ENCODE measurements around the gene CERK. TPM values are rescaled to one million over a fixed set of nuclear protein-coding genes. Genes with fewer than 3 reads are reported as not detected.

Gene CERK
- polyA plus RNA-seq, 1 of the 3 experiments (the other 2 are of a cell fraction): 32.6 TPM

DNA sequence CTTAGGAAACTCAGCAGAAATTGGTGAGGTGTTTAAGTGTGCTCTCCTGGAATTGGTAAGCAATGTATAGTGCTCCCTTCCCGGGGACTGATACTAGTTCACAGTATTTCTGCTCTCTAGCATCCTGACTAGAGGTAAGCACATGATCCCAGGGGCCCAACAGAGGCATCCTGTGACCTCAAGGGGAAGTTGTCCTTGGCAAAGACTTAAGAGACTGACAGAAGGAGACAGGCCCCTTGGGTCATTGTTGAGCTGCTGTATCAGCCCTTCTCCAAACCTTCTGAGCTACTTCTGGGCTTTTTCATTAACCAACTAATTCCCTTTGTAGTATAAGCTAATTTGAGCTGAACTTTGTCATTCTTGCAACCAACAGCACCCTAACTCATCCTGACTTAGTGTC is 20.1 kb upstream of the CERK start:
- H3K4me2 ChIP-seq: no peak overlapping the region
- peaks cover 26% of the 10 kb centered on the region for H3F3A ChIP-seq (replicated peaks; ENCODE audit: insufficient read depth)
- no peak overlapping the region for H3K4me3 ChIP-seq (ENCODE audit: low read depth in 2 of 2, low read length in 1 of 2)
- H3K27me3 ChIP-seq (ENCODE audit: insufficient read depth): no peaks in the 10 kb centered on the region
- H3K79me2 ChIP-seq (ENCODE audit: insufficient read depth): peaks cover 28% of the 10 kb centered on the region
- peaks cover 0 to 3% of the 10 kb centered on the region in 2 experiments for H3K36me3 ChIP-seq (replicated peaks in 1 of 2; ENCODE audit: control insufficient read depth in 1 of 2, insufficient read depth in 2 of 2, low read length in 1 of 2)
- POLR2A ChIA-PET: no interaction called here
- WGBS (ENCODE audit: low lambda C conversion rate): 100% methylated on average over 1 of the region's 1 CpG
- H3K9me3 ChIP-seq: no peaks in the 10 kb centered on the region; the same call in 1 of the 2 replicates
- CTCF ChIA-PET: interaction anchor here (0.6 to 3.3 kb wide), 22 partner anchors 8 to 396 kb away, joined by 3 to 33 read pairs (median 4); no protein-coding TSS in a partner anchor
- TF ChIP-seq CHD2 (IDR thresholded peaks at IDR 0.05; ENCODE audit: low read length, partially characterized antibody) (no peak), GATA2 (CRISPR knock-in tag; IDR thresholded peaks at IDR 0.05) (no peak), PBX3 (IDR thresholded peaks at IDR 0.05) (no peak), NRF1 (IDR thresholded peaks at IDR 0.05; ENCODE audit: low read depth, low read length) (no peak), SIN3A (IDR thresholded peaks at IDR 0.05; ENCODE audit: borderline replicate concordance, low read depth, low read length) (no peak), YY1 (IDR thresholded peaks at IDR 0.05; ENCODE audit: low read depth) (no peak)
- TF ChIP-seq, protein P1, sequence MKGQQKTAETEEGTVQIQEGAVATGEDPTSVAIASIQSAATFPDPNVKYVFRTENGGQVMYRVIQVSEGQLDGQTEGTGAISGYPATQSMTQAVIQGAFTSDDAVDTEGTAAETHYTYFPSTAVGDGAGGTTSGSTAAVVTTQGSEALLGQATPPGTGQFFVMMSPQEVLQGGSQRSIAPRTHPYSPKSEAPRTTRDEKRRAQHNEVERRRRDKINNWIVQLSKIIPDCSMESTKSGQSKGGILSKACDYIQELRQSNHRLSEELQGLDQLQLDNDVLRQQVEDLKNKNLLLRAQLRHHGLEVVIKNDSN (IDR thresholded peaks at IDR 0.05; ENCODE audit: borderline replicate concordance, low read depth): no peak
- DNase-seq: no peak
- H3K9me2 ChIP-seq: no peaks in the 10 kb centered on the region
- H2AFZ ChIP-seq (ENCODE audit: low read depth): no peak overlapping the region
- peaks cover 18 to 23% of the 10 kb centered on the region in 2 experiments; a peak in 3 of 4 replicates for H3K4me1 ChIP-seq (ENCODE audit: control insufficient read depth in 1 of 2, insufficient read depth in 2 of 2, low read depth in 1 of 2, low read length in 1 of 2)
- H3K27ac ChIP-seq (ENCODE audit: low read depth in 2 of 2, low read length in 1 of 2): no peak overlapping the region
- H4K20me1 ChIP-seq (ENCODE audit: insufficient read depth): no peaks in the 10 kb centered on the region
- no peak overlapping the region for H3K9ac ChIP-seq

DNA sequence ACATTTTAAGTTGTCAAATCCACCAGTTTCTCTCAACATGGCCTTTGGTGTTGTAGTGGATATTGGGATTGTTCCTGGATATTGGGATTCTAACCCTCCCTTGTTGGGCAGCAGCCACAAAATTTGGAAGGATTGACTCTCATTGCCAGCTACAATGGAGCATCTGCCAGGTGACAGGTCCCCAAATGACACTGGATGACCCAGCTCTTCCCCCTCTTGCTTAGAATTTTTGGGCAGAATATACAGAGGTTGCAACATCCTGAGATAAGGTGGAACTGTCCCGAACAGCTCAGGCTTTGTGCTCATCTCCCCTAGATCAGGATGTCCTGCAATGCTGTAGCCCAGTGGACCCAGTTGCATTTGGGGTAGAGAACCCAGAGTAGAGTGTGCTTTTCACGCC is 19.1 kb upstream of the CERK start:
- H3K27ac ChIP-seq (ENCODE audit: low read depth in 2 of 2, low read length in 1 of 2): no peak overlapping the region
- H2AFZ ChIP-seq (ENCODE audit: low read depth): no peak overlapping the region
- peaks cover 19 to 23% of the 10 kb centered on the region in 2 experiments; a peak in 3 of 4 replicates for H3K4me1 ChIP-seq (ENCODE audit: control insufficient read depth in 1 of 2, insufficient read depth in 2 of 2, low read depth in 1 of 2, low read length in 1 of 2)
- ChIA-PET POLR2A (no interaction called here), CTCF (interaction anchor here (1.4 to 3.3 kb wide), 3 partner anchors 14 to 193 kb away, joined by 4 to 22 read pairs (median 6); no protein-coding TSS in a partner anchor)
- no peak overlapping the region for H3K4me3 ChIP-seq (ENCODE audit: low read depth in 2 of 2, low read length in 1 of 2)
- H3K27me3 ChIP-seq (ENCODE audit: insufficient read depth): no peaks in the 10 kb centered on the region
- peaks cover 27% of the 10 kb centered on the region for H3F3A ChIP-seq (replicated peaks; ENCODE audit: insufficient read depth)
- peaks cover 0 to 3% of the 10 kb centered on the region in 2 experiments for H3K36me3 ChIP-seq (replicated peaks in 1 of 2; ENCODE audit: control insufficient read depth in 1 of 2, insufficient read depth in 2 of 2, low read length in 1 of 2)
- H3K9me3 ChIP-seq: no peaks in the 10 kb centered on the region; the same call in 1 of the 2 replicates
- peaks cover 18% of the 10 kb centered on the region for H3K79me2 ChIP-seq (ENCODE audit: insufficient read depth)
- no peaks in the 10 kb centered on the region for H4K20me1 ChIP-seq (ENCODE audit: insufficient read depth)
- no peak for DNase-seq
- H3K4me2 ChIP-seq: no peak overlapping the region
- no peak overlapping the region for H3K9ac ChIP-seq
- 80% methylated on average over 2 of the region's 2 CpGs for WGBS (ENCODE audit: low lambda C conversion rate)
- H3K9me2 ChIP-seq: no peaks in the 10 kb centered on the region
- TF ChIP-seq TEAD4 (IDR thresholded peaks at IDR 0.05; ENCODE audit: borderline replicate concordance, insufficient read depth) (no peak), RXRA (IDR thresholded peaks at IDR 0.05; ENCODE audit: borderline replicate concordance, low read depth) (no peak), FOSL2 (IDR thresholded peaks at IDR 0.05; ENCODE audit: borderline replicate concordance, low read depth) (no peak), NRF1 (IDR thresholded peaks at IDR 0.05; ENCODE audit: low read depth, low read length) (no peak), EZH2phosphoT487 (IDR thresholded peaks at IDR 0.05; ENCODE audit: borderline replicate concordance, low read depth) (no peak), YY1 (IDR thresholded peaks at IDR 0.05; ENCODE audit: low read depth) (no peak)
